Kidney tubule cell (primary cell): ENCODE results near the gene HHLA2.

ENCODE experiments used
- DNase-seq: peaks from one replicate; pipeline ENCODE4 v3.0.0-alpha.2; 2018; ENCODE audit warnings: low spot score

The HHLA2 gene

DNA sequence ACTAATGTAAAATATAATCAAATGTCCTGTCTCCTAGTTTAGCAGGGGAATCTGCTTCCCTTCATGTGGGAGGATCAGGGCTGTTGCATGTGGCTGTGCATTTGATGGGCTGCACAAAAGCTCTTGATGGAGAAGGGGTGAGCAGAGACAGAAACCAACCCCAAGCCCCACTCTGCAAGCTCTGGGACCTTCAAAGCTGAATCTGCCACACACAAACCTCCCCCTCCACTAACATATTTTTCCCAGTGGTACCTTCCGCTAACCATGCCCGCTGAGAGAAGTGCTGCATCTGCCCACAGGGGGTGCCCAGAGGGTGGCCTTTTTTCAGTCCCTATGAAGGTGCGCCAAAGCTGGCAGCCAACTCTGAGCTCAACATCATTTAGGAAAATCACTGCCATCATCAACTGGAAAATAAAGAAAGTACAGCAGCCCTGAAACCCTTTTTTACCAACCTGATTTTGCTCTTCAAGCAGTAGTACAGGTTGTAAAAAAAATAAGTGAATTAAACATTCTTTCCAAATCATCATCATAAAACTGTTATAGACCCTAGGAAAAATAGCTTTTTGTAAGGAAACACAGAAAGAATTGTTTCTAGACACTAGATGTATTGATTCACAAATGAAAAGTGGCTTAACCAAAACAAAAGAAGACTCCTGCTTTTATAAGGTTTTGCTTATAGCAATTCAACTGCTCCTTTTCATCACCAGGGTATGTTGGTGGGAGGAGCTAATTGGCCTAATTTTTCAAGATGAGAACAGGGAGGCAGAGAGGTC, 97.0 kb downstream of the HHLA2 start:
- no peak for DNase-seq

DNA sequence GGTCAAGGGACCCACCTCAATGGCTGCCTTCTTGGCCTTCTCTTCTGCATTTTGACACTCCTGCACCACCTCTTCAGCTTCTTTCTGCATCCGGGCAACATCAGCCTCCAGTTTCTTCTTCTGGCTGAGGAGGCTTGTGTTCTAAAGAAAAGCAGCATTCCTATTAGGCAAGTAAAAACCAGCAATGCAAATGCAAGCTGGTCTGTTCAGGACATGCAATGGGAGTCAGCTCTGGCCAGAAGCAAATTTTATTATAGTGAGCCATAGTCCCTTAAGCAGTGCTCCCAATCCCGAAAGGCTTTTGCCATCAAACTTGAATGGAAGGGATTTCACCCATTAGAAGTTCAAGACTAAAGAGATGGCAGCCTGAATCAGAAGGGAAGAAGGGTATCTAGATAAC, 97.7 kb downstream of the HHLA2 start:
- DNase-seq: no peak

DNA sequence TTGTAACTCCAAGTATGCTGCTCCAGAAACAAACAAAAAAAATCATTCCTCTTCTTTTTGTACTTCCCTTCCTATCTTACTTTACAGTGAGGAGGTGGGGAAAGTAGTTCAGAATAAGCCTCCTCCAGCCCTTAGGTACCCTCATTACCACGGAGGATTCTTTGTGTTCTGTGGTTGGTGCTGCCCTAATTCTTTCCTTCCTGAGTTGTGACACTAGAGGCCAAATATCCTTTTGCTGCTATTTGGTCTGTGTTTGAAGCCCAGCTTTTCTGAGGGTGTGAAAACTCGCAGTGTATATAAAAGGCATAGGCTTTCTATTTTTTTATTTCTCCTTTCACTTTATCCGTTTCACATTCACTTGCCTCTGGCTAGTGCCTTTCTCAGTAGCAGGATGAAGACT, 98.2 kb downstream of the HHLA2 start:
- DNase-seq: no peak

DNA sequence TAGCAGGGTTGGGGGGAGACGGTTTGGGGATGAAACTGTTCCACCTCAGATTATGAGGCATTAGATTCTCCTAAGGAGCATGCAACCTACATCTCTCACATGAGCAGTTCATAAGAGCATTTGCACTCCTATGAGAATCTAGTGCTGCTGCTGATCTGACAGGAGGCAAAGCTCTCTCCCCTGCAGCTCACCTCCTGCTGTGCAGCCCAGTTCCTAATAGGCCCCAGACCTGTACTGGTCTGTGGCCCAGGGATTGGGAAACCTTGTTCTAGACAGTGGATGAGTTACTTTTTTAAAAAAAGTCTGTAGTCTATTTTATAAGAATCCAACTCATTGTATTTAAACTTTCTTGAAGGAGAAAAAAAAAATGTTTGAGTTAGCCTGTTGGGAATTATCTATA, 100.0 kb downstream of the HHLA2 start:
- DNase-seq: no peak

GRCh38 chr3:108398510-108398909, 102.2 kb downstream of the HHLA2 start:
- DNase-seq: no peak

DNA sequence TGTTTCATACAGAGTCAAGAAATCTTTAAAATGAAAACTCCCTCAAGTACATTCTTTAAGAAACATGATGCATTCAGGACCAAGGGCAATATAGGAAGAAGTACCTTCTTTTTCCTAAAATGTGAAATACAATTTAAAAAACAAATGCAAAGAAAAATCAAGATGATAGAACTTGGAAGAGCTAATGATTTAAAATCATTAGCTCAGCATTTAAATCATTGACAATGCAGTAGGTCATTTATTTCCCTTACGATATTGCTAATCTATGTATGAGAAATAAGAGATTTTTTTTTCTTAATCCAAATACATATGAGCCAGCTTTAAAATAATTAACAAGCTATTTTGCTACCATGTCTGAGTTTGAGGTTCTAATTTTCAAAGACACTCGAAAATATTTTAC, 105.5 kb downstream of the HHLA2 start:
- DNase-seq: no peak

DNA sequence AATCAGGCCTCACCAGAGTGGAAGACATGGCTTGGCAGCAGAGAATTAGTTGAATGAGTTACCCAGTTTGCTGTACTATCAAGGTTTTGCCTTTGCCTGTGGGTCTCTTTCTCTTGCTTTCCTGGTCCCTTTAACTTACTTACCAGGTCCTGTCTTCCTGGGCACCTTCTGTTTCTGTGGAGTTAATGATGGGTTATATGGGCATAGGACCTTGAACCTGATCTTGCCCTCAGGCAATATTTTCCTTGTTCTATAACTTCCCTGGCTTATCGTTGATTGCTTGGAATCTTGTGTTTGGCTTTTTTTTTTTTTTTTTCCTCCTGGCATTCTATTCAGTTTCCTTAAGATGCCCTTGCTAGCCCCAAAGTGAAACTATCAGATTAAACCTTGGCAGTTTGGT, 106.8 kb downstream of the HHLA2 start:
- DNase-seq: no peak

- no peak for DNase-seq
These were observed 107.5 kb downstream of the HHLA2 start for GRCh38 chr3:108403686-108404345.

- DNase-seq: peak; percentile 15
These were observed 108.0 kb downstream of the HHLA2 start for GRCh38 chr3:108404368-108404767.

GRCh38 chr3:108406063-108406660, 109.8 kb downstream of the HHLA2 start:
- no peak for DNase-seq

DNA sequence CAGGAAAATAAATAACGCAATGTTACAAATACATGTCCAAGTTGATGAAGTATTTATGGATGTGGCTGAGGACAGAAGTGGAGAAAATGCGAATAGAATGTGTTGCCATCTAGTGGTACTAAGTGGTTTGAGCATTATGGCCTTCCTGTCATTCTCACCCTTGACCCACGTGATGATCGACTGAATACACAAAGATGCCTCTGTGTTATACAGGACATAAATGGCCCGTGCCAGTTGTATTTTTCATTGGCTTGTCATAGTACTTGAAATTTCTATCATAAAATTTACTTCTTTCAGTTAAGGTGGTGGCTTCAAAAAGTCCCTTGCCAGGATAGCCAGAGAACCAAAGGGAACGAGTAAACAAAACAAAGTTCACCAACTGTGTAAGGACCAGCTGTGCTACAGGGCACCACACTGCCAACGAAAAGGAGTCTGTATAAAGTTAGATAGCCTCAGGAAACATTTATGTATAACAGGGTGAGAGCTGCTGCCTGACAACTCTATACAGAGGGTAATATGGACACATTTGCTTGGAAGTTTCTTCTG, 110.4 kb downstream of the HHLA2 start:
- DNase-seq: peak; percentile 55

GRCh38 chr3:108407886-108408285, 111.5 kb downstream of the HHLA2 start:
- DNase-seq: no peak

- no peak for DNase-seq
These were observed 112.8 kb downstream of the HHLA2 start for GRCh38 chr3:108408883-108409799.

DNA sequence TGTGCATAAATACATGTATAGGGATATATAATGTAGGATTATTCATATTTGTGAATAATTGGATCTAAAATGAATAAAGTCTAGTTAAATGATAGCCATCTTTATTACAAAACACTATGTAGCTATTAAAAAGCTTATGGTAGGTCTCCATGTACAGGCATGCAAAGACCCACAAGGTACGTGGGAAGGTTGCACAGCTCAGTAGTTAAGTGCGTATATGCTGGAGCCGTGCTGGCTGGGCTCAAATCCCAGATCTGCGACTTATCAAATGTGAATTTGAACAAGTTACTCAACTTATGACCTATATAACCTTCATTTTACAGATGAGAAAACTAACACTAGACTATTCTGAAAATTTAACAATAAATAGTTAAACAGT, 113.4 kb downstream of the HHLA2 start:
- DNase-seq: no peak

GRCh38 chr3:108410531-108410984, 114.2 kb downstream of the HHLA2 start:
- no peak for DNase-seq

GRCh38 chr3:108412121-108412750, 115.9 kb downstream of the HHLA2 start:
- DNase-seq: no peak

DNA sequence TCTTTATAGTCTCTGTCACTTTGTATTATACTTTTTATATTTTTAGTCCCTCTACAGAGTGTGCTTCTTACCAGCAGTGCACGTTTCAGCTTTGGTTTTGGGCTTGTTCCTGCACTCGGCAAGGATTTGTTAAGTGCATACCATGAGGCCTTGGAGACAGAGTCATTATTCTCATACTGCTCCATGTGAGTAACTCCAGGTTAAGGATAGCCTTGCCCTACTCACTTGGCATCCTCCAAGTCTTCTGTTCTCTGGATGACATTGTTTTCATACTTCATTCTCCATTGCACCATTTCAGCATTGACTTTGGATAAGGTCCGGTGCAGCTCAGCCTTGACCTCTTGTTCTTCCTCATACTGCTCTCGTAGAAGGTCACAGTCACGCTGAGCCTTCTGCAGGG, 117.7 kb downstream of the HHLA2 start:
- DNase-seq: no peak

DNA sequence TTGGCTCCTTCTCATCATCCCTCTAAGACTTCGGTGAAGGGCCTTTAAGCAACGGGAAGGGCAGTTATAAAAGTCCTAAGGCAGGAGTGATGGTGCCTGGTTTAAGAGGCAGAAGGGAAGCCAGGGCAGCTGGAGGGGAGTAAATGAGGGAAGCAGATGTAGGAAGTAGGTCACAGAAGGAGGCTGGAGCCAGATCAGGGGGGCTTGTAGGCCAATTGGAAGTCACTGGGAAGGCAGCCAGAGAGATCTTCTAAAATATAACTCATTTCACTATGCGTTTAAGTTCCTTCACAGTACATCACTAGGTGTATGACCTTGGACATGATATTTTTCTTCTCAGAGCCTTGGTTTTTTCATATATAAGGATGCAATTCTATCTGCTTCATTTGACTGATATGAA, 119.3 kb downstream of the HHLA2 start:
- no peak for DNase-seq

DNA sequence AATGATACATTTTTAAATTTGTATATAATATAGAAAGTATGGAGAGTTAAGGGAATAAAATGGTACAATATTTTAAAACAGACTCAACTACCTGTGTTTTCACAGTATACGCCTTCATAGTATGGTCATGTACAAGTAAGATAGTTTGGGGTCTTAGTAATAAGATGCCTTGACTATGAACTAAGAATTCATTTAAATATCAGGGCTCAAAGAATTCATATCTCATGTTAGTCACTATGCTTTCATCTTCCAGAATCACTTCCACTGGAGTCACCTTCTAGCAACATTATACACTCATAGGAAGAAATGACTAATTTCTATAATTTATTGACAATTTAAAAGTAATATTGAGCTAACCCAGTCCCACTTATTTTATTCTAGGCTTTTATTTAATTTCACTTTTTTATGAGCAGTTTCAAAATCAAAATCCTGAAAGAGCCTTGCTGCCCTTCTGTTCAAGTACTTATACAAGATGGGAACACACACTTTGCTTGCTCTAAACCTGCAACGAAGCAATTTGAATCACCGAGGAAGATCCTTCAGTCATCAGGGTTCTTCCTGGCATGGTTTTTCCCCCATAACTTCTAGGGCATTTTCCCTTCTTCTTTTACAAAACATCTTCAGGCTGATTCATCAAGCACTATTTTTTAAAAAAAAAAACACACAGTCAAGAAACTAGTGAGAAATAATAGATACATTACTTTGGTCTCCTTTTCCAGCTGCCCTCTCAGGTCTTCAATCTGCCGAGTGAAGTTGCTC, 119.9 kb downstream of the HHLA2 start:
- DNase-seq: peak; percentile 20

DNA sequence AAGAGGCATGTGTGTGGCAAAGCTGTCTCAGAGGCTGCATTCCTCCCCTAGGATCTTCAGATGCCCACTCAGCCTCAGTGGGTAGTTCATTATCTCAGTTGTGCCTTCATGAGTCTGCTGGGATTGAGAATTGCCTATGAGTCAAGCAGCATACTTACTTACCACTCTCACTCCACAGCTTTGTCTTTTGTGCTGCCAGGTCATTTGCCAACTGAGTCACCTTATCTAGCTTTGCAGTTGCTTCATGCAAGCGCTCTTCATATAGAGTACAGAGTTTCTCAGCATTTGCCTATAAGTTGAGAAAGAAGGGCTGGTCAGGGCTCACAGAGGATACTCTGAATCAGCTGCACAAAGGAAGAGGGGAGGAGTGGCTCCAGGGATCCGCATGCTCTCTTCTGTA, 124.6 kb downstream of the HHLA2 start:
- peak; percentile 87 for DNase-seq
